HG03039 (cell line): ENCODE results near the gene TIMP2.
"Not testable (repeated sequence)": the region's sequence is repeated elsewhere in the genome, so short reads cannot be mapped to it uniquely, and the experiment has no call there.

Source experiments
- ATAC-seq: cut with Tn5 transposase; IDR thresholded peaks from one replicate; pipeline ENCODE4 v1.9.1; 2021; ENCODE audit warnings: mild to moderate bottlenecking, moderate library complexity; ENCODE audit not compliant: unreplicated experiment

Gene TIMP2

GRCh38 chr17:78891406-78892061 is 33.7 kb downstream of the TIMP2 start:
- ATAC-seq, result no peak

GRCh38 chr17:78890498-78890897 is 34.7 kb downstream of the TIMP2 start:
- no peak for ATAC-seq

GRCh38 chr17:78890096-78890495 is 35.1 kb downstream of the TIMP2 start:
- ATAC-seq, result not testable (repeated sequence)

- ATAC-seq, result no peak
Measured at GRCh38 chr17:78889531-78889930, 35.7 kb downstream of the TIMP2 start.

GRCh38 chr17:78888941-78889518 is 36.2 kb downstream of the TIMP2 start:
- ATAC-seq, result no peak

- ATAC-seq, result no peak
Measured at GRCh38 chr17:78886954-78887353, 38.2 kb downstream of the TIMP2 start.

- no peak for ATAC-seq
Measured at GRCh38 chr17:78885956-78886355, 39.2 kb downstream of the TIMP2 start.

GRCh38 chr17:78884876-78885667 is 40.1 kb downstream of the TIMP2 start:
- ATAC-seq, result no peak

- no peak for ATAC-seq
Measured at GRCh38 chr17:78884148-78884825, 40.9 kb downstream of the TIMP2 start.

GRCh38 chr17:78883533-78884131 is 41.6 kb downstream of the TIMP2 start:
- no peak for ATAC-seq

- ATAC-seq, result no peak
Measured at GRCh38 chr17:78883089-78883532, 42.1 kb downstream of the TIMP2 start.

GRCh38 chr17:78882540-78883088 is 42.6 kb downstream of the TIMP2 start:
- ATAC-seq, result no peak

GRCh38 chr17:78879635-78880186 is 45.5 kb downstream of the TIMP2 start:
- ATAC-seq, result no peak

- ATAC-seq, result no peak
Measured at GRCh38 chr17:78878871-78879527, 46.2 kb downstream of the TIMP2 start.

GRCh38 chr17:78878261-78878660 is 46.9 kb downstream of the TIMP2 start:
- no peak for ATAC-seq

GRCh38 chr17:78876954-78877517 is 48.2 kb downstream of the TIMP2 start:
- ATAC-seq, result not testable (repeated sequence)

- ATAC-seq, result no peak
Measured at GRCh38 chr17:78876094-78876597, 49.0 kb downstream of the TIMP2 start.

GRCh38 chr17:78875363-78876093 is 49.7 kb downstream of the TIMP2 start:
- ATAC-seq, result no peak
